Endothelial cell of umbilical vein (primary cell): Measurements from ENCODE around the gene PHKG2. TPM values are rescaled to one million over a fixed set of nuclear protein-coding genes. Genes with fewer than 3 reads are reported as not detected.

ENCODE experiments used
- BruUV-seq: library from RNA; stranded (reverse); fragments of 400-500 nt; replicated peaks from 2 replicates; lab custom pipeline; 2021; lab: Mats Ljungman, UMichigan
- CTCF ChIA-PET: fragments of 300-600, 350-600 bp; sonication (Branson Sonifier 250); formaldehyde crosslinking; loops from one replicate; lab custom pipeline; 2021; ENCODE audit warnings: antibody characterized with exemption, inconsistent platforms; lab: Charles Lee
- POLR2A ChIA-PET: fragments of 300-600, 350-600 bp; sonication (Branson Sonifier 250); formaldehyde crosslinking; loops from one replicate; lab custom pipeline; 2021; ENCODE audit warnings: antibody characterized with exemption, inconsistent platforms; lab: Charles Lee
- DNase-seq: peaks from one replicate; pipeline ENCODE4 v3.0.0-alpha.2; 2011; ENCODE audit warnings: low read depth, low spot score
- FAIRE-seq: peaks from 2 replicates; lab custom pipeline; 2011; peaks lifted over from hg19 to GRCh38; lab: Jason Lieb, UNC
- H2AFZ ChIP-seq: 2 replicates; pipeline ENCODE4 v1.6.0; 2012; ENCODE audit warnings: low read depth, low read length, control low read depth, inconsistent platforms
- H3K27ac ChIP-seq: 2 replicates; pipeline ENCODE4 v1.5.1; 2011; ENCODE audit warnings: low read depth, mild to moderate bottlenecking, control low read depth, low read length, moderate library complexity; ENCODE audit not compliant: insufficient read depth
- H3K27me3 ChIP-seq, 2 experiments: 2 replicates each; pipeline versions ENCODE4 v1.6.0 to v1.6.1; 2011; ENCODE audit warnings: low read length in 2 of 2, mixed read lengths in 1 of 2; ENCODE audit not compliant: control insufficient read depth in 2 of 2, insufficient read depth in 2 of 2
- H3K36me3 ChIP-seq, 2 experiments: 2 replicates in 1 of 2; 3 replicates in 1 of 2; pipeline ENCODE4 v1.5.1; 2011; ENCODE audit warnings: low read length in 2 of 2, mild to moderate bottlenecking in 1 of 2, moderate library complexity in 1 of 2; ENCODE audit not compliant: control insufficient read depth in 2 of 2, insufficient read depth in 2 of 2; ENCODE audit errors: extremely low read depth in 1 of 2
- H3K4me1 ChIP-seq: 3 replicates; pipeline ENCODE4 v1.5.1; 2011; ENCODE audit warnings: mild to moderate bottlenecking, low read length; ENCODE audit not compliant: control insufficient read depth, insufficient read depth; ENCODE audit errors: extremely low read depth
- H3K4me2 ChIP-seq: 2 replicates; pipeline ENCODE4 v1.6.1; 2011; ENCODE audit warnings: low read length, control low read depth, mixed read lengths; ENCODE audit not compliant: insufficient read depth
- H3K4me3 ChIP-seq, 3 experiments: fragments of 200-600 bp in 1 of 3; sonication (generic), shearing (Covaris generic) in 1 of 3; replicated peaks in 1 of 3; 2 replicates each; pipeline ENCODE4 v1.5.1; 2011 to 2016; ENCODE audit warnings: control low read depth in 3 of 3, low read length in 3 of 3, mild to moderate bottlenecking in 2 of 3, inconsistent platforms in 1 of 3, low read depth in 1 of 3, moderate library complexity in 1 of 3; ENCODE audit not compliant: insufficient read depth in 1 of 3
- H3K79me2 ChIP-seq: 2 replicates; pipeline ENCODE4 v1.6.0; 2012; ENCODE audit warnings: low read length, inconsistent platforms; ENCODE audit not compliant: control insufficient read depth, insufficient read depth
- H3K9ac ChIP-seq: replicated peaks from 2 replicates; pipeline ENCODE3; 2011; ENCODE audit warnings: low read length, control low read depth; ENCODE audit not compliant: insufficient read depth; ENCODE audit errors: extremely low read depth
- H3K9me1 ChIP-seq: replicated peaks from 3 replicates; pipeline ENCODE4 v1.6.0; 2011; ENCODE audit warnings: mild to moderate bottlenecking, low read length; ENCODE audit not compliant: control insufficient read depth, insufficient read depth; ENCODE audit errors: extremely low read depth
- H3K9me3 ChIP-seq: replicated peaks from 2 replicates; pipeline ENCODE4 v1.5.1; 2012; ENCODE audit warnings: low read length, inconsistent platforms; ENCODE audit not compliant: control insufficient read depth, insufficient read depth
- H4K20me1 ChIP-seq: replicated peaks from 2 replicates; pipeline ENCODE3; 2011; ENCODE audit warnings: mild to moderate bottlenecking, low read length; ENCODE audit not compliant: control insufficient read depth, insufficient read depth; ENCODE audit errors: extremely low read depth
- FOS ChIP-seq: IDR thresholded peaks from 2 replicates; pipeline ENCODE4 v1.6.1; 2011; ENCODE audit warnings: mild to moderate bottlenecking, low read length, moderate library complexity, borderline replicate concordance; ENCODE audit not compliant: insufficient read depth
- MAX ChIP-seq: IDR thresholded peaks from 2 replicates; pipeline ENCODE4 v1.6.1; 2011; ENCODE audit not compliant: insufficient read depth, insufficient read length
- POLR2A ChIP-seq: IDR thresholded peaks from 2 replicates; pipeline ENCODE4 v1.6.1; 2012; ENCODE audit warnings: low read depth, mild to moderate bottlenecking, control low read depth, low read length
- dilution Hi-C: fragments of 300-500 bp; cut with MboI; formaldehyde crosslinking; loops from one replicate; pipeline ENCODE4 v1.15.0; 2019; ENCODE audit warnings: low sequenced_read_pairs; ENCODE audit not compliant: extremely low pct_ligation_motif_present
- intact Hi-C: fragments of 100-400 bp; cut with micrococcal nuclease; formaldehyde crosslinking; loops from one replicate; pipeline ENCODE4 v1.10.0; 2022
- polyA plus RNA-seq, 4 experiments: library from polyadenylated mRNA; depleted of rRNA in 3 of 4; stranded (reverse) in 3 of 4; unstranded in 1 of 4; fragments of >200 nt; gene quantifications; 2 replicates each; pipeline versions ENCODE4 v1.2.1 to v1.2.3, GENCODE V29; 2011 to 2012; ENCODE audit warnings: missing spikeins in 1 of 4
- total RNA-seq: library from RNA; stranded (reverse); gene quantifications from 2 replicates; pipeline ENCODE4 v1.2.3, GENCODE V29; 2021

PHKG2 gene
- total and polyA plus RNA-seq, 2 donors (not counting 3 experiments of a cell fraction or from before 2014, with no cell fraction given), result 33.0 to 48.8 TPM

- H3K4me3 ChIP-seq, result no peak overlapping the region
- H3K79me2 ChIP-seq, result peaks cover 10% of the 10 kb centered on the region
- H3K27ac ChIP-seq, result no peak overlapping the region
- H3K4me2 ChIP-seq, result no peak overlapping the region
- no peaks in the 10 kb centered on the region for H3K9me1 ChIP-seq
- ChIA-PET POLR2A (no interaction called here), CTCF (interaction anchor here (0.6 to 1.1 kb wide), 4 partner anchors 10 to 90 kb away, joined by 3 read pairs; no protein-coding TSS in a partner anchor)
- no peaks in the 10 kb centered on the region for H3K27me3 ChIP-seq
- dilution Hi-C loops (no loop called here), intact Hi-C loops (no loop called here)
- H2AFZ ChIP-seq, result no peak overlapping the region
- no TSS peak for BruUV-seq
- H3K36me3 ChIP-seq, result peaks cover 0 to 19% of the 10 kb centered on the region in 2 experiments
- no peaks in the 10 kb centered on the region for H4K20me1 ChIP-seq
- TF ChIP-seq MAX (no peak), POLR2A (no peak)
- no peak for FAIRE-seq
- H3K4me1 ChIP-seq, result peaks cover 14% of the 10 kb centered on the region
- DNase-seq, result no peak
- H3K9ac ChIP-seq, result no peak overlapping the region
- H3K9me3 ChIP-seq, result no peaks in the 10 kb centered on the region
These were observed 35.3 kb downstream of the PHKG2 start for GRCh38 chr16:30783280-30784109.

GRCh38 chr16:30784215-30784614 lies 36.0 kb downstream of the PHKG2 start:
- H3K4me3 ChIP-seq, result no peak overlapping the region
- intact Hi-C loops, result no loop called here
- H3K4me2 ChIP-seq, result no peak overlapping the region
- ChIA-PET CTCF (no interaction called here), POLR2A (no interaction called here)
- no peaks in the 10 kb centered on the region for H4K20me1 ChIP-seq
- TF ChIP-seq POLR2A, result no peak
- TF ChIP-seq MAX, result no peak
- no peak for TF ChIP-seq FOS
- H3K36me3 ChIP-seq, result peaks cover 0 to 19% of the 10 kb centered on the region in 2 experiments
- H3K27me3 ChIP-seq, result no peaks in the 10 kb centered on the region
- H3K79me2 ChIP-seq, result peaks cover 10% of the 10 kb centered on the region
- no TSS peak for BruUV-seq
- FAIRE-seq, result no peak
- no peak for DNase-seq
- no peaks in the 10 kb centered on the region for H3K9me3 ChIP-seq
- H3K9ac ChIP-seq, result no peak overlapping the region
- H3K9me1 ChIP-seq, result no peaks in the 10 kb centered on the region
- no peak overlapping the region for H3K27ac ChIP-seq
- dilution Hi-C loops, result no loop called here
- H2AFZ ChIP-seq, result no peak overlapping the region
- H3K4me1 ChIP-seq, result peaks cover 14% of the 10 kb centered on the region
